BJ (cell line): ENCODE results near the gene C10orf95. TPM values are rescaled to one million over a fixed set of nuclear protein-coding genes. Genes with fewer than 3 reads are reported as not detected.

Source experiments
- CTCF ChIA-PET: fragments of 350-600 bp; formaldehyde crosslinking; extraction: SDS; loops from one replicate; lab custom pipeline; 2021; ENCODE audit warnings: antibody characterized with exemption, inconsistent platforms; lab: Yijun Ruan, JAX
- POLR2A ChIA-PET: fragments of 300-600 bp; sonication (Branson Sonifier 250); formaldehyde crosslinking; extraction: SDS; loops from one replicate; lab custom pipeline; 2021; ENCODE audit warnings: antibody characterized with exemption; lab: Charles Lee
- DNase-seq: peaks from one replicate; pipeline ENCODE4 v3.0.0-alpha.2; 2011; ENCODE audit warnings: low read depth
- H3K27me3 ChIP-seq: 2 replicates; pipeline ENCODE4 v1.6.0; 2011; ENCODE audit warnings: low read length; ENCODE audit not compliant: control insufficient read depth, insufficient read depth
- H3K36me3 ChIP-seq: 2 replicates; pipeline ENCODE4 v1.5.1; 2011; ENCODE audit warnings: low read length; ENCODE audit not compliant: control insufficient read depth, insufficient read depth
- H3K4me3 ChIP-seq: 2 replicates; pipeline ENCODE4 v1.5.1; 2011; ENCODE audit warnings: low read depth, mild to moderate bottlenecking, control low read depth, low read length
- CTCF ChIP-seq: IDR thresholded peaks from 2 replicates; pipeline ENCODE4 v1.5.1; 2011; ENCODE audit warnings: low read depth, mild to moderate bottlenecking, control low read depth, inconsistent platforms, low read length, moderate library complexity; ENCODE audit not compliant: insufficient read depth
- polyA plus RNA-seq: library from polyadenylated mRNA; depleted of rRNA; stranded (reverse); fragments of >200 nt; gene quantifications from 2 replicates; pipeline ENCODE4 v1.2.3, GENCODE V29; 2011; rRNA removed
- small RNA-seq: library from RNA; depleted of rRNA; stranded (forward); fragments of <200 nt; gene quantifications from one replicate; pipeline ENCODE3, GENCODE V24; 2012; ENCODE audit warnings: low replicate concordance, low read depth; ENCODE audit not compliant: insufficient read length

Gene C10orf95
- polyA plus RNA-seq, 1 experiment: not detected

DNA sequence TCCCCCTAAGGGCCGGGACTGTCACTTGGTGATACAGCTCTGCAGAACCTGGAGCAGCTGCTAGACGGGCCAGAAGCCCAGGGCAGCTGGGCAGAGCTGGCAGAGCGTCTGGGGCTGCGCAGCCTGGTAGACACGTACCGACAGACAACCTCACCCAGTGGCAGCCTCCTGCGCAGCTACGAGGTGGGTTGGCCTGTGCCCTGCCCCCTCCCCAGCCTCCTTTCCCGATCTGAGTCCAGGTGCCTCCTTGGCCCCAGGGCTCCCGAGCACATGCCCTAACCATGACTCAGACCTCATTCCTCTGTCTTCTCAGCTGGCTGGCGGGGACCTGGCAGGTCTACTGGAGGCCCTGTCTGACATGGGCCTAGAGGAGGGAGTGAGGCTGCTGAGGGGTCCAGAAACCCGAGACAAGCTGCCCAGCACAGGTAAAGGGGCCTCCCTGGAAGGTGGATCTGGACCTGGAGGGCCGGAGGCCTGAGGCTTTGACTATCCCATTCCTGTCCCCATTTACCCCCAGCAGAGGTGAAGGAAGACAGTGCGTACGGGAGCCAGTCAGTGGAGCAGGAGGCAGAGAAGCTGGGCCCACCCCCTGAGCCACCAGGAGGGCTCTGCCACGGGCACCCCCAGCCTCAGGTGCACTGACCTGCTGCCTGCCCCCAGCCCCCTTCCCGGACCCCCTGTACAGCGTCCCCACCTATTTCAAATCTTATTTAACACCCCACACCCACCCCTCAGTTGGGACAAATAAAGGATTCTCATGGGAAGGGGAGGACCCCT is 49.4 kb downstream of the C10orf95 start:
- no peak for DNase-seq
- CTCF ChIA-PET: interaction anchor here (0.8 to 15.2 kb wide), 10 partner anchors 8 to 232 kb away, joined by 3 to 222 read pairs (median 3); partner anchors contain the start of gene FBXL15
- no peaks in the 10 kb centered on the region; the same call in 1 of the 2 replicates for H3K27me3 ChIP-seq
- no peak overlapping the region for H3K4me3 ChIP-seq
- TF ChIP-seq CTCF: no peak
- POLR2A ChIA-PET: interaction anchor here (0.6 kb wide), 1 partner anchor 289 kb away, joined by 23 read pairs; no protein-coding TSS in a partner anchor
- H3K36me3 ChIP-seq: peaks cover 22% of the 10 kb centered on the region

DNA sequence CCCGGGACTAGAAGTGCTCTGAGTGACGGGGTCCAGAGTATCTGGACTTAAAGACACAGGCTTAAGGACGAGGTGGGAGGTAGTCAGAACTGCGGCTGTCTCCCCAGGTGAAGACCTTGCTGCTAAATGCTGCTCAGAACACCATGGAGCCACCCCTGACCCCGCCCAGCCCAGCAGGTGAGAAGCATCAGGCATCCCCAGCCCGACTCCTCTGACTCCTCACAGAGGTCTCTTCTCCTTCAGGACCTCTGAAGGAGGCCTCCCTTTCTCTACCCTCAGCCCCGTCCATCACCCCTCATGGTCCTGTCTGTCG is 50.0 kb downstream of the C10orf95 start:
- Histone ChIP-seq H3K36me3 (peaks cover 24% of the 10 kb centered on the region), H3K4me3 (no peak overlapping the region), H3K27me3 (no peaks in the 10 kb centered on the region)
- ChIA-PET POLR2A (no interaction called here), CTCF (interaction anchor here (0.6 to 15.2 kb wide), 9 partner anchors 10 to 267 kb away, joined by 3 to 222 read pairs (median 3); partner anchors contain the start of gene FBXL15)
- no peak for TF ChIP-seq CTCF
- DNase-seq: no peak

- peaks cover 24% of the 10 kb centered on the region for H3K36me3 ChIP-seq
- DNase-seq: no peak
- CTCF ChIA-PET: interaction anchor here (0.6 to 15.2 kb wide), 14 partner anchors 11 to 266 kb away, joined by 3 to 222 read pairs (median 6); partner anchors contain the start of genes CUEDC2, FBXL15 and PITX3
- H3K27me3 ChIP-seq: no peaks in the 10 kb centered on the region
- no peak overlapping the region for H3K4me3 ChIP-seq
- no peak for TF ChIP-seq CTCF
- POLR2A ChIA-PET: no interaction called here
Measured at GRCh38 chr10:102400598-102401341, 50.6 kb downstream of the C10orf95 start.

- TF ChIP-seq CTCF: no peak
- CTCF ChIA-PET: interaction anchor here (0.8 to 15.2 kb wide), 26 partner anchors 11 to 265 kb away, joined by 3 to 222 read pairs (median 4); partner anchors contain the start of genes CUEDC2, ELOVL3, FBXL15 and PITX3
- DNase-seq: no peak
- Histone ChIP-seq H3K4me3 (no peak overlapping the region), H3K36me3 (peaks cover 24% of the 10 kb centered on the region), H3K27me3 (no peaks in the 10 kb centered on the region)
- POLR2A ChIA-PET: no interaction called here
Measured at GRCh38 chr10:102400076-102400475, 51.3 kb downstream of the C10orf95 start.

Small RNAs within 50 kb of the gene (small RNA-seq; reads per million reads assigned to genes)
- 1,177 reads per million, percentile 97 among the genes with 10 or more reads in this experiment for gene MIR146B

Other genes starting within 250 kb of the C10orf95 start
- 0.34 and 0.43 TPM in 2 replicates for gene ELOVL3, start 225.2 kb downstream of the C10orf95 start, polyA plus RNA-seq
- not detected in 2 replicates for gene PITX3, start 210.0 kb downstream of the C10orf95 start, polyA plus RNA-seq
- 19.0 and 28.4 TPM in 2 replicates for gene GBF1, start 206.0 kb downstream of the C10orf95 start, polyA plus RNA-seq
- 17.8 and 31.3 TPM in 2 replicates for gene NFKB2, start 55.8 kb downstream of the C10orf95 start, polyA plus RNA-seq
- gene PSD, start 32.8 kb downstream of the C10orf95 start, polyA plus RNA-seq: 1.2 and 1.8 TPM in 2 replicates
- gene FBXL15, start 30.7 kb downstream of the C10orf95 start, polyA plus RNA-seq: 3.5 and 7.5 TPM in 2 replicates
- 51.2 and 74.4 TPM in 2 replicates for gene CUEDC2, start 19.0 kb downstream of the C10orf95 start, polyA plus RNA-seq
- 178 and 216 TPM in 2 replicates for gene ACTR1A, start 51.2 kb upstream of the C10orf95 start, polyA plus RNA-seq
- 5.3 and 8.5 TPM in 2 replicates for gene SUFU, start 52.4 kb upstream of the C10orf95 start, polyA plus RNA-seq
- 60.4 and 105 TPM in 2 replicates for gene TRIM8, start 192.9 kb upstream of the C10orf95 start, polyA plus RNA-seq